Adrenal gland (tissue), 5 donors: ENCODE measurements around the gene PIGQ.

Experiments
- POLR2A ChIP-seq, 2 donors: fragments of 450-650 bp; IDR thresholded peaks; one replicate each; pipeline ENCODE4 v1.6.1; 2017; ENCODE audit warnings: antibody characterized with exemption in 2 of 2, mild to moderate bottlenecking in 2 of 2, moderate library complexity in 1 of 2
- TF ChIP-seq, protein P1 (sequence below), 6 experiments: fragments of 450-650 bp in 4 of 6; fragments of 200-600 bp in 2 of 6; sonication (generic) in 1 of 6; IDR thresholded peaks; 1 replicate in 5 of 6; 2 replicates in 1 of 6; pipeline versions ENCODE4 v1.5.1 to v1.8.0; 2016 to 2021; ENCODE audit warnings: antibody characterized with exemption in 6 of 6, mild to moderate bottlenecking in 2 of 6, moderate library complexity in 1 of 6
- donor health status: DM: no; HTN: no; CAD: no.

DNA sequence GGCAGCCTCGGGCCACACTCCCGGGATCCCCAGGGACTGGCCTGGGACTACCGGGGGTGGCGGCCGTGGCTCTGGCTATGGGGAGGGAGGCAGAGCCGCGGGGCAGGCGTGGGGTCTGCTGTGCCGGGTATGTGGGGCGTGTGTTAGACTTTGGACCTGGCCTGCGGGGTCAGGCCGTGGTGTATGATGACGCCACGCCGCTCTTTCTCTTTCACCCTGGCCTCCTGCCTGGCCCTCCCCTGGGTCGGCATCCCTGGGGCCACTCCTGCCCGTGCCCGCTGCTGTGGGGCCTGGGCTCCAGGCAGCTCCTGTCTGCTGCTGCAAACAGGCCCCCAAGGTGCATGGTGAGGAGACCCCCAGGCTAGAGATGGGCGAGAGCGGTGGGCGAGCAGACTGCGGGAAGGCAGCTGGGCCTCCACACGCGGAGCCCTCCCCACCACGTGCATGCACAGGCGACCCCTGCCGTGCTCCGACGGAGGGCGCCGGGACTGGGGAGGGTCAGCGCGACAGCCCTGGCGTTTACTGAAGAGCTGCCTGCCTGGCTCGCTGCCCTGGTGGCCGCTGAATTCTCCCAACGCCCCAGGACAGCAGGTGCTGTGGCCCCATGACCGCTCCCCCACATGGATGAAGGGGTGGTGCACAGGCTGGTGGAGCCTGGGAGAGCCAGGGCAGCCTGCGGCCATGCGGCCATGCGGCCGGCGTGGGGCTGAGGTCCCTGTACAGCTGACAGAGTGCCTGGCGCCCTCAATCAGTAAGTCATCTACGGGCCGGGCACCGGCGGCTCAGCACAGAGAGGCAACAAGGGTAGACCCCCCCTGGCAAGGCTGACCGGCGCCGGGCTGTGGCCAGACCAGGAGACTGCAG is 26.2 kb upstream of the PIGQ start:
- TF ChIP-seq, protein P1, sequence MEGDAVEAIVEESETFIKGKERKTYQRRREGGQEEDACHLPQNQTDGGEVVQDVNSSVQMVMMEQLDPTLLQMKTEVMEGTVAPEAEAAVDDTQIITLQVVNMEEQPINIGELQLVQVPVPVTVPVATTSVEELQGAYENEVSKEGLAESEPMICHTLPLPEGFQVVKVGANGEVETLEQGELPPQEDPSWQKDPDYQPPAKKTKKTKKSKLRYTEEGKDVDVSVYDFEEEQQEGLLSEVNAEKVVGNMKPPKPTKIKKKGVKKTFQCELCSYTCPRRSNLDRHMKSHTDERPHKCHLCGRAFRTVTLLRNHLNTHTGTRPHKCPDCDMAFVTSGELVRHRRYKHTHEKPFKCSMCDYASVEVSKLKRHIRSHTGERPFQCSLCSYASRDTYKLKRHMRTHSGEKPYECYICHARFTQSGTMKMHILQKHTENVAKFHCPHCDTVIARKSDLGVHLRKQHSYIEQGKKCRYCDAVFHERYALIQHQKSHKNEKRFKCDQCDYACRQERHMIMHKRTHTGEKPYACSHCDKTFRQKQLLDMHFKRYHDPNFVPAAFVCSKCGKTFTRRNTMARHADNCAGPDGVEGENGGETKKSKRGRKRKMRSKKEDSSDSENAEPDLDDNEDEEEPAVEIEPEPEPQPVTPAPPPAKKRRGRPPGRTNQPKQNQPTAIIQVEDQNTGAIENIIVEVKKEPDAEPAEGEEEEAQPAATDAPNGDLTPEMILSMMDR (IDR thresholded peaks at IDR 0.05): no peak
- no peak for TF ChIP-seq POLR2A (IDR thresholded peaks at IDR 0.05)
